Measurements from ENCODE around the gene TMEM229A.
A peak's percentile ranks its signal among the peaks of the same experiment; 100 is the strongest.
"Not testable (repeated sequence)": the region's sequence is repeated elsewhere in the genome, so short reads cannot be mapped to it uniquely, and the experiment has no call there.

Gene TMEM229A

GRCh38 chr7:124033095-124033806 is 384 bp upstream of the TMEM229A start:
- DNase-seq (ENCODE audit: low spot score), result peak; percentile 7

- no peak for DNase-seq (ENCODE audit: low spot score)
These were observed 948 bp downstream of the TMEM229A start for GRCh38 chr7:124031919-124032318.

GRCh38 chr7:124031406-124031805 is 1.5 kb downstream of the TMEM229A start:
- no peak for DNase-seq (ENCODE audit: low spot score)

GRCh38 chr7:124030964-124031363 is 1.9 kb downstream of the TMEM229A start:
- DNase-seq (ENCODE audit: low spot score), result no peak

- no peak for DNase-seq (ENCODE audit: low spot score)
These were observed 3.3 kb downstream of the TMEM229A start for GRCh38 chr7:124029396-124030188.

- no peak for DNase-seq (ENCODE audit: low spot score)
These were observed 5.6 kb downstream of the TMEM229A start for GRCh38 chr7:124027236-124027635.

- not testable (repeated sequence) for DNase-seq (ENCODE audit: low spot score)
These were observed 8.5 kb downstream of the TMEM229A start for GRCh38 chr7:124024329-124024728.

GRCh38 chr7:124022551-124022950 is 10.3 kb downstream of the TMEM229A start:
- no peak for DNase-seq (ENCODE audit: low spot score)

- no peak for DNase-seq (ENCODE audit: low spot score)
These were observed 12.8 kb downstream of the TMEM229A start for GRCh38 chr7:124020060-124020459.

GRCh38 chr7:124013306-124013705 is 19.6 kb downstream of the TMEM229A start:
- no peak for DNase-seq (ENCODE audit: low spot score)

- no peak for DNase-seq (ENCODE audit: low spot score)
These were observed 20.0 kb downstream of the TMEM229A start for GRCh38 chr7:124012864-124013263.

GRCh38 chr7:124009321-124009720 is 23.5 kb downstream of the TMEM229A start:
- no peak for DNase-seq (ENCODE audit: low spot score)

GRCh38 chr7:124008296-124008695 is 24.6 kb downstream of the TMEM229A start:
- DNase-seq (ENCODE audit: low spot score), result not testable (repeated sequence)

- no peak for DNase-seq (ENCODE audit: low spot score)
These were observed 33.2 kb downstream of the TMEM229A start for GRCh38 chr7:123999703-124000102.

- DNase-seq (ENCODE audit: low spot score), result no peak
These were observed 33.9 kb downstream of the TMEM229A start for GRCh38 chr7:123998921-123999320.

- no peak for DNase-seq (ENCODE audit: low spot score)
These were observed 36.6 kb downstream of the TMEM229A start for GRCh38 chr7:123996327-123996625.

GRCh38 chr7:123995617-123996326 is 37.1 kb downstream of the TMEM229A start:
- no peak for DNase-seq (ENCODE audit: low spot score)

- DNase-seq (ENCODE audit: low spot score), result no peak
These were observed 38.4 kb downstream of the TMEM229A start for GRCh38 chr7:123994449-123994848.

GRCh38 chr7:123993996-123994395 is 38.9 kb downstream of the TMEM229A start:
- DNase-seq (ENCODE audit: low spot score), result no peak

- no peak for DNase-seq (ENCODE audit: low spot score)
These were observed 39.9 kb downstream of the TMEM229A start for GRCh38 chr7:123992913-123993518.

GRCh38 chr7:123987445-123987844 is 45.4 kb downstream of the TMEM229A start:
- no peak for DNase-seq (ENCODE audit: low spot score)
